GM12878 (cell line): ENCODE results near the gene CHAC1. TPM values are rescaled to one million over a fixed set of nuclear protein-coding genes. Genes with fewer than 3 reads are reported as not detected.

Experiments used
- ATAC-seq: fragments of 200-7000 bp; cut with Tn5 transposase; 3 replicates; pipeline ENCODE4 v1.9.1; 2020; ENCODE audit warnings: mild to moderate bottlenecking, moderate library complexity
- BruUV-seq: library from RNA; stranded (reverse); fragments of 400-500 nt; replicated peaks from 2 replicates; lab custom pipeline; 2021; lab: Mats Ljungman, UMichigan
- CTCF ChIA-PET: fragments of 300-600 bp; sonication (Branson Sonifier 250); formaldehyde crosslinking; extraction: SDS; loops from one replicate; lab custom pipeline; 2021; ENCODE audit warnings: inconsistent platforms; lab: Yijun Ruan, JAX
- POLR2A ChIA-PET: fragments of 350-600 bp; formaldehyde crosslinking; extraction: SDS; loops from one replicate; lab custom pipeline; 2021; ENCODE audit warnings: inconsistent platforms; lab: Charles Lee
- RAD21 ChIA-PET: fragments of 300-600 bp; sonication (Branson Sonifier 250); formaldehyde crosslinking; loops from one replicate; lab custom pipeline; 2023; ENCODE audit warnings: antibody characterized with exemption; ENCODE audit not compliant: unreplicated experiment; lab: Charles Lee
- SMC1A ChIA-PET: fragments of 300-600 bp; sonication (Branson Sonifier 250); formaldehyde crosslinking; loops from one replicate; lab custom pipeline; 2023; ENCODE audit not compliant: unreplicated experiment, uncharacterized antibody; lab: Charles Lee
- DNase-seq: peaks from one replicate; pipeline ENCODE4 v3.0.0-alpha.2; 2011; ENCODE audit warnings: low read depth, low spot score
- FAIRE-seq: peaks from 3 replicates; lab custom pipeline; 2011; peaks lifted over from hg19 to GRCh38; lab: Jason Lieb, UNC
- H2AFZ ChIP-seq: 2 replicates; pipeline ENCODE4 v1.6.0; 2011; ENCODE audit warnings: low read depth, low read length, control low read depth; ENCODE audit not compliant: control insufficient read depth
- H3K27ac ChIP-seq: 2 replicates; pipeline ENCODE4 v1.5.1; 2011; ENCODE audit warnings: control low read depth; ENCODE audit not compliant: control insufficient read depth, insufficient read depth
- H3K27me3 ChIP-seq, 2 experiments: replicated peaks in 1 of 2; 2 replicates each; pipeline versions ENCODE4 v1.6.0 to v1.6.1; 2011; ENCODE audit warnings: low read length in 1 of 2; ENCODE audit not compliant: control insufficient read depth in 2 of 2, insufficient read depth in 2 of 2
- H3K36me3 ChIP-seq, 2 experiments: 2 replicates each; pipeline ENCODE4 v1.5.1; 2011; ENCODE audit warnings: low read length in 1 of 2; ENCODE audit not compliant: control insufficient read depth in 2 of 2, insufficient read depth in 2 of 2
- H3K4me1 ChIP-seq: 2 replicates; pipeline ENCODE4 v1.6.1; 2011; ENCODE audit warnings: mild to moderate bottlenecking, low read length, moderate library complexity, mixed read lengths; ENCODE audit not compliant: control insufficient read depth, insufficient read depth
- H3K4me2 ChIP-seq: 2 replicates; pipeline ENCODE4 v1.6.0; 2011; ENCODE audit warnings: control low read depth; ENCODE audit not compliant: control insufficient read depth, insufficient read depth
- H3K4me3 ChIP-seq: fragments of 200-600 bp; sonication (generic); 2 replicates; pipeline ENCODE4 v1.5.1; 2016
- H3K79me2 ChIP-seq: 2 replicates; pipeline ENCODE4 v1.6.0; 2011; ENCODE audit warnings: low read length; ENCODE audit not compliant: control insufficient read depth, insufficient read depth
- H3K9ac ChIP-seq: 2 replicates; pipeline ENCODE4 v1.8.0; 2011; ENCODE audit warnings: low read length, control low read depth, mixed read lengths; ENCODE audit not compliant: control insufficient read depth, insufficient read depth
- H3K9me3 ChIP-seq: replicated peaks from 3 replicates; pipeline ENCODE4 v1.5.1; 2011; ENCODE audit warnings: mild to moderate bottlenecking, low read length; ENCODE audit not compliant: control insufficient read depth, insufficient read depth
- H4K20me1 ChIP-seq: 2 replicates; pipeline ENCODE4 v1.6.0; 2011; ENCODE audit not compliant: control insufficient read depth, insufficient read depth
- HDAC2 ChIP-seq: fragments of 200-600 bp; sonication (generic); IDR thresholded peaks from 2 replicates; pipeline ENCODE4 v1.6.1; 2017
- KLF5 ChIP-seq: fragments of 450-650 bp; IDR thresholded peaks from 2 replicates; pipeline ENCODE4 v1.6.1; 2014; ENCODE audit warnings: mild to moderate bottlenecking; ENCODE audit not compliant: partially characterized antibody
- LARP7 ChIP-seq: fragments of 450-650 bp; IDR thresholded peaks from 2 replicates; pipeline ENCODE4 v1.6.1; 2017; ENCODE audit warnings: mild to moderate bottlenecking
- MAX ChIP-seq: IDR thresholded peaks from 2 replicates; pipeline ENCODE4 v1.6.1; 2012; ENCODE audit warnings: low read depth, low read length, improper control_type of control experiment
- PAX8 ChIP-seq: fragments of 450-650 bp; IDR thresholded peaks from 2 replicates; pipeline ENCODE4 v1.6.1; 2017; ENCODE audit warnings: mild to moderate bottlenecking, moderate library complexity
- SKIL ChIP-seq: fragments of 450-650 bp; IDR thresholded peaks from 2 replicates; pipeline ENCODE4 v1.6.1; 2017; ENCODE audit warnings: mild to moderate bottlenecking, low read depth, inconsistent platforms; ENCODE audit not compliant: poor library complexity, severe bottlenecking
- SRF ChIP-seq, 2 experiments: IDR thresholded peaks; 2 replicates each; pipeline ENCODE4 v1.6.1; 2011; ENCODE audit warnings: low read depth in 2 of 2, low read length in 2 of 2, mild to moderate bottlenecking in 1 of 2, moderate library complexity in 1 of 2
- YBX1 ChIP-seq: fragments of 450-650 bp; IDR thresholded peaks from 2 replicates; pipeline ENCODE4 v1.6.1; 2016; ENCODE audit warnings: antibody characterized with exemption
- ZNF274 ChIP-seq: IDR thresholded peaks from one replicate; pipeline ENCODE4 v1.8.0; 2011; ENCODE audit not compliant: insufficient read length, insufficient read depth
- ZNF622 ChIP-seq: fragments of 450-650 bp; IDR thresholded peaks from 2 replicates; pipeline ENCODE4 v1.6.1; 2017; ENCODE audit warnings: mild to moderate bottlenecking, inconsistent platforms
- WGBS: methylation state at CpG from one replicate; pipeline ENCODE4 v1.1.6; 2016; ENCODE audit warnings: low lambda C conversion rate; ENCODE audit not compliant: insufficient replicate concordance, insufficient coverage; ENCODE audit errors: missing lambda C conversion rate; 5-methylcytosine and 5-hydroxymethylcytosine counted together
- in situ Hi-C: fragments of 300-500 bp; cut with MboI; formaldehyde crosslinking; loops from 9 replicates; pipeline ENCODE4 v1.14.3; 2018; ENCODE audit warnings: mixed read lengths
- intact Hi-C: fragments of 100-400 bp; cut with micrococcal nuclease; formaldehyde crosslinking; loops from one replicate; pipeline ENCODE4 v1.14.2; 2022; ENCODE audit not compliant: unreplicated experiment
- polyA plus RNA-seq, 11 experiments: library from polyadenylated mRNA; depleted of rRNA in 4 of 11; unstranded in 6 of 11; stranded (reverse) in 5 of 11; fragments of >200 nt; fragmentation: Nextera tagmentation in 4 of 11; fragmentation: Illumina TruSeq in 1 of 11; extraction: Ambion mirVana in 4 of 11; extraction: Trizol in 1 of 11; gene quantifications; 1 replicate in 1 of 11; 2 replicates in 10 of 11; pipeline versions ENCODE4 v1.2.1 to v1.2.3, GENCODE V29; 2011 to 2016; ENCODE audit warnings: inconsistent platforms in 2 of 11, missing spikeins in 2 of 11, low read depth in 1 of 11
- total RNA-seq, 4 experiments: library from RNA; depleted of rRNA in 3 of 4; stranded (reverse); fragments of >200 nt in 3 of 4; fragmentation: Illumina TruSeq in 1 of 4; extraction: Trizol in 1 of 4; gene quantifications; 2 replicates each; pipeline versions ENCODE4 v1.2.1 to v1.2.3, GENCODE V29; 2013 to 2021
- TF ChIP-seq, protein P1 (sequence below): fragments of 450-650 bp; IDR thresholded peaks from 2 replicates; pipeline ENCODE4 v1.6.1; 2016; ENCODE audit warnings: mild to moderate bottlenecking
- TF ChIP-seq, protein P2 (sequence below): fragments of 450-650 bp; formaldehyde crosslinking; IDR thresholded peaks from 2 replicates; pipeline ENCODE4 v1.4.0; 2022; ENCODE audit warnings: mild to moderate bottlenecking, moderate library complexity

The CHAC1 gene
- total and polyA plus RNA-seq, 10 of the 15 experiments (the other 5 are each of a cell fraction or from before 2014, with no cell fraction given) = 0.37 to 5.9 (median 3.3) TPM

GRCh38 chr15:40985541-40986330, 32.5 kb downstream of the CHAC1 start (continued):
- no peak for TF ChIP-seq SKIL
- no peak for TF ChIP-seq PAX8

DNA sequence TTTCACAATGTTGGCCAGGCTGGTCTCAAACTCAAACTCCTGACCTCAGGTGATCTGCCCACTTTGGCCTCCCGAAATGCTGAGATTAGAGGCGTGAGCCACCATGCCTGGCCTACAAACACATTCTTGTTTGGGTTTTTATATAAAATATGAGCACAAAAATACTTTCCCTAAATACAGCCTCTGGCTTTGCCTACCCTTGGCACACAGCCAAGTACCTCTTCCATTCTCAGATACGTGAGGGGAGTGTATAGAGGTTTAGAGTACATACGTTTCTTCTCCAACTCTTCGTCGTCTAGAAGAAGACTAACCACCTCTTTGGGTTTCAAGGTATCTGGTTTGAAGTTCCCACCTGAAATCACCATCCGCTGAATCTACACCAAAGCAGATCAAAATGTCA, 33.5 kb downstream of the CHAC1 start:
- RAD21 ChIA-PET = no interaction called here

More for the DNA sequence above, 33.5 kb downstream of the CHAC1 start:
- Histone ChIP-seq H3K36me3 (peaks cover 15 to 36% of the 10 kb centered on the region in 2 experiments), H3K79me2 (no peaks in the 10 kb centered on the region), H2AFZ (no peak overlapping the region), H3K9me3 (no peaks in the 10 kb centered on the region), H3K4me2 (no peak overlapping the region), H3K4me1 (no peaks in the 10 kb centered on the region), H3K27ac (no peak overlapping the region), H3K9ac (no peak overlapping the region), H3K27me3 (no peaks in the 10 kb centered on the region), H4K20me1 (no peaks in the 10 kb centered on the region), H3K4me3 (no peak overlapping the region)
- ChIA-PET POLR2A (interaction anchor here (0.6 to 0.7 kb wide), 2 partner anchors 47 to 417 kb away, joined by 3 to 10 read pairs; no protein-coding TSS in a partner anchor), CTCF (no interaction called here), SMC1A (no interaction called here)
- in situ Hi-C loops = no loop called here
- ATAC-seq (no peak), DNase-seq (no peak), FAIRE-seq (no peak)
- BruUV-seq = no TSS peak
- over 99% methylated on average over 7 of the region's 7 CpGs for WGBS
- intact Hi-C loops = no loop called here
- TF ChIP-seq KLF5 (no peak), YBX1 (no peak), LARP7 (no peak), ZNF274 (no peak), MAX (no peak), ZNF622 (no peak), HDAC2 (no peak), SRF (IDR thresholded peaks at IDR 0.05; ENCODE audit: low read depth in 2 of 2, low read length in 2 of 2) (no peak)
- TF ChIP-seq, protein P1, sequence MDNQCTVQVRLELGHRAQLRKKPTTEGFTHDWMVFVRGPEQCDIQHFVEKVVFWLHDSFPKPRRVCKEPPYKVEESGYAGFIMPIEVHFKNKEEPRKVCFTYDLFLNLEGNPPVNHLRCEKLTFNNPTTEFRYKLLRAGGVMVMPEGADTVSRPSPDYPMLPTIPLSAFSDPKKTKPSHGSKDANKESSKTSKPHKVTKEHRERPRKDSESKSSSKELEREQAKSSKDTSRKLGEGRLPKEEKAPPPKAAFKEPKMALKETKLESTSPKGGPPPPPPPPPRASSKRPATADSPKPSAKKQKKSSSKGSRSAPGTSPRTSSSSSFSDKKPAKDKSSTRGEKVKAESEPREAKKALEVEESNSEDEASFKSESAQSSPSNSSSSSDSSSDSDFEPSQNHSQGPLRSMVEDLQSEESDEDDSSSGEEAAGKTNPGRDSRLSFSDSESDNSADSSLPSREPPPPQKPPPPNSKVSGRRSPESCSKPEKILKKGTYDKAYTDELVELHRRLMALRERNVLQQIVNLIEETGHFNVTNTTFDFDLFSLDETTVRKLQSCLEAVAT = no peak
- TF ChIP-seq, protein P2, sequence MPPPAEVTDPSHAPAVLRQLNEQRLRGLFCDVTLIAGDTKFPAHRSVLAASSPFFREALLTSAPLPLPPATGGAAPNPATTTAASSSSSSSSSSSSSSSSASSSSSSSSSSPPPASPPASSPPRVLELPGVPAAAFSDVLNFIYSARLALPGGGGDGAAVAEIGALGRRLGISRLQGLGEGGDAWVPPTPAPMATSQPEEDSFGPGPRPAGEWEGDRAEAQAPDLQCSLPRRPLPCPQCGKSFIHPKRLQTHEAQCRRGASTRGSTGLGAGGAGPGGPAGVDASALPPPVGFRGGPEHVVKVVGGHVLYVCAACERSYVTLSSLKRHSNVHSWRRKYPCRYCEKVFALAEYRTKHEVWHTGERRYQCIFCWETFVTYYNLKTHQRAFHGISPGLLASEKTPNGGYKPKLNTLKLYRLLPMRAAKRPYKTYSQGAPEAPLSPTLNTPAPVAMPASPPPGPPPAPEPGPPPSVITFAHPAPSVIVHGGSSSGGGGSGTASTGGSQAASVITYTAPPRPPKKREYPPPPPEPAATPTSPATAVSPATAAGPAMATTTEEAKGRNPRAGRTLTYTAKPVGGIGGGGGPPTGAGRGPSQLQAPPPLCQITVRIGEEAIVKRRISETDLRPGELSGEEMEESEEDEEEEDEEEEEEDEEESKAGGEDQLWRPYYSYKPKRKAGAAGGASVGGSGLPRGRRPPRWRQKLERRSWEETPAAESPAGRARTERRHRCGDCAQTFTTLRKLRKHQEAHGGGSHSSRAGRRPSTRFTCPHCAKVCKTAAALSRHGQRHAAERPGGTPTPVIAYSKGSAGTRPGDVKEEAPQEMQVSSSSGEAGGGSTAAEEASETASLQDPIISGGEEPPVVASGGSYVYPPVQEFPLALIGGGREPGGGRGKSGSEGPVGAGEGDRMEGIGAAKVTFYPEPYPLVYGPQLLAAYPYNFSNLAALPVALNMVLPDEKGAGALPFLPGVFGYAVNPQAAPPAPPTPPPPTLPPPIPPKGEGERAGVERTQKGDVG (CRISPR knock-in tag) = no peak
